Measurements from ENCODE around the gene PDP2. TPM values are rescaled to one million over a fixed set of nuclear protein-coding genes. Genes with fewer than 3 reads are reported as not detected.
A peak's percentile ranks its signal among the peaks of the same experiment; 100 is the strongest.
"Not testable (repeated sequence)": the region's sequence is repeated elsewhere in the genome, so short reads cannot be mapped to it uniquely, and the experiment has no call there.

PDP2 gene
- total and polyA plus RNA-seq, 9 donors = 1.9 to 2.7 (median 2.3) TPM

DNA sequence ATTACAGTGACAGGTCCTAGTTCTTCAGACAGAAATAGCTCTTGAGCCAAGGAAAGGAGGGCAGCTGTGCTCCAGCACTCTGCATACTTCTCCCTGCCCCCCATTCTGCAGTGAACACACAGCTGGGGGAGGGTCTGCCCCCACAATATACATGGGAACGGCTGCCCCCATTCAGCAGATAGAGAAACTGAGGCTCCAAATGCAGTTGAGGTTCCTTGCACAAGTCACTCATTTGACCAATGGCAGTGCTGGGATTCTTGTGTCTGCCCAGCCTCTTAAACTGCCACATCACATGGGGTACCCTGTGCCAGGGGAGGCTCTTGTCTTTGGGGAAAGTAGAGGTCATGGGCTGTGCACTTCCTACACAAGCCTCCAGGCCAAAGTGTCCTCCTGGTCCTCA lies 10.9 kb upstream of the PDP2 start:
- Histone ChIP-seq H3K4me3 (ENCODE audit: low read length) (no peak overlapping the region), H3K27me3 (ENCODE audit: control insufficient read depth, insufficient read depth, low read length) (peaks cover 11% of the 10 kb centered on the region), H3K4me1 (ENCODE audit: control insufficient read depth, insufficient read depth, low read length) (peaks cover 6% of the 10 kb centered on the region), H3K9me3 (replicated peaks; ENCODE audit: control insufficient read depth, low read depth, low read length) (no peaks in the 10 kb centered on the region), H3K27ac (ENCODE audit: low read length) (no peak overlapping the region), H3K36me3 (ENCODE audit: control insufficient read depth, insufficient read depth, low read length) (no peaks in the 10 kb centered on the region)
- no peak for DNase-seq
- no CpG with 5 or more reads among the region's 1 CpG for WGBS (ENCODE audit: insufficient coverage)

DNA sequence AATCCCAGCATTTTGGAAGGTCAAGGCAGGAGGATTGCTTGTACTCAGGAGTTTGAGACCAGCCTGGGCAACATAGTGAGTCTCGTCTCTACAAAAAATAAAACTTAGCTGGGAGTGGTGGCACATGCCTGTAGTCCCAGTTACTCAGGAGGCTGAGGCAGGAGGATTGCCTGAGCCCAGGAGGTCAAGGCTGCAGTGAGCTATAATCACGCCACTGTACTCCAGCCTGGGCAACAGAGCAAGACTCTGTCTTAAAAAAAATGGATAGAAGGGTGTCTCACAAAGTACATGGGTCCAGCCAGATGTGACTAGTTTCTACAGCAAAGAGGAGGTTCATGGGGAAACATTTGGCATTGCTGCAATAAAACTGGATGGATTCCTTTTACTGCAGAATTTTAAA lies 9.0 kb upstream of the PDP2 start:
- WGBS (ENCODE audit: insufficient coverage) = 91% methylated on average over 2 of the region's 2 CpGs
- H3K4me3 ChIP-seq (ENCODE audit: low read length); H3K4me1 ChIP-seq (ENCODE audit: control insufficient read depth, insufficient read depth, low read length); H3K36me3 ChIP-seq (ENCODE audit: control insufficient read depth, insufficient read depth, low read length); DNase-seq; H3K9me3 ChIP-seq (replicated peaks; ENCODE audit: control insufficient read depth, low read depth, low read length); H3K27ac ChIP-seq (ENCODE audit: low read length): not testable (repeated sequence)
- peaks cover 11% of the 10 kb centered on the region for H3K27me3 ChIP-seq (ENCODE audit: control insufficient read depth, insufficient read depth, low read length)

DNA sequence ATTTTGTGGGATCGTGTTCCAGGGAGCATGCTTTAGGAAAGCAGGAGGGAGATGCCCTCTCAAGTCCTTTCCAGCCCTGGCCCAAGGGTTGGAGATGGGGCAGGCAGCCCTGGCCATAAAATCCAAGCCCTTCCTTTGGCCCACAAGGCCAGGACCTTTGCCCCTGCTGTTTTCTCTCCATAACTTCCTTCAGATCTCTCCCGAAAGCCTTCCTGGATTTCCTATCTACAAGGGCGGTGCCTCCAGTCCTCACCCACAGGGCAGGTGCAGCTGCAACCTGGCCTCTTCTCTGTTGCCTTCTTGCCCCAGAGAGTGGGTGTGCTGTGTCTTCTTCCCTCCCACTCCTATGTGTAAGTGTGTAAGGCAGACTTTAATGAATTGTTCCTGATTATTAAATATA lies 8.5 kb upstream of the PDP2 start:
- WGBS (ENCODE audit: insufficient coverage) = no CpG with 5 or more reads among the region's 3 CpGs
- Histone ChIP-seq H3K4me1 (ENCODE audit: control insufficient read depth, insufficient read depth, low read length) (peaks cover 6% of the 10 kb centered on the region), H3K36me3 (ENCODE audit: control insufficient read depth, insufficient read depth, low read length) (no peaks in the 10 kb centered on the region), H3K27me3 (ENCODE audit: control insufficient read depth, insufficient read depth, low read length) (peaks cover 11% of the 10 kb centered on the region), H3K27ac (ENCODE audit: low read length) (no peak overlapping the region), H3K4me3 (ENCODE audit: low read length) (no peak overlapping the region), H3K9me3 (replicated peaks; ENCODE audit: control insufficient read depth, low read depth, low read length) (no peaks in the 10 kb centered on the region)
- no peak for DNase-seq

DNA sequence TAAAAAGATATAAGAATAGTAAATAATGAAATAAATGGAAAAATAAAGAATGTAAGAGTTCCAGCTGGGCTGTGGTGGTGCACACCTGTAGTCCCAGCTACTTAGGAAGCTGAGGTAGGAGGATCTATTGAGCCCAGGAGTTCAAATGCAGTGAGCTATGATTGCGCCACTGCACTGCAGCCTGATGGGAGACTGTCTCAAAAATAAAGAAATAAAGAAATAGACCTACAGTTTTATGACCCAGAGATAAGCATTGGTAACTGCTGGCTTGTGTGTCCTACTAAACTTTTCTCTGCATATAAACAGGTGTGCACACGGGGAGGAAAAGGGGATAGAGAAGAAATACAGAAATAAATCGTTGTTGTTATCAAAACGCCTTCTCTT lies 7.8 kb upstream of the PDP2 start:
- whole genome bisulfite sequencing (ENCODE audit: insufficient coverage) = 17% methylated on average over 2 of the region's 4 CpGs
- H3K4me3 ChIP-seq (ENCODE audit: low read length) = no peak overlapping the region
- H3K4me1 ChIP-seq (ENCODE audit: control insufficient read depth, insufficient read depth, low read length) = peaks cover 6% of the 10 kb centered on the region
- H3K27me3 ChIP-seq (ENCODE audit: control insufficient read depth, insufficient read depth, low read length) = peaks cover 11% of the 10 kb centered on the region
- DNase-seq = no peak
- H3K36me3 ChIP-seq (ENCODE audit: control insufficient read depth, insufficient read depth, low read length) = no peaks in the 10 kb centered on the region
- no peaks in the 10 kb centered on the region for H3K9me3 ChIP-seq (replicated peaks; ENCODE audit: control insufficient read depth, low read depth, low read length)
- no peak overlapping the region for H3K27ac ChIP-seq (ENCODE audit: low read length)

DNA sequence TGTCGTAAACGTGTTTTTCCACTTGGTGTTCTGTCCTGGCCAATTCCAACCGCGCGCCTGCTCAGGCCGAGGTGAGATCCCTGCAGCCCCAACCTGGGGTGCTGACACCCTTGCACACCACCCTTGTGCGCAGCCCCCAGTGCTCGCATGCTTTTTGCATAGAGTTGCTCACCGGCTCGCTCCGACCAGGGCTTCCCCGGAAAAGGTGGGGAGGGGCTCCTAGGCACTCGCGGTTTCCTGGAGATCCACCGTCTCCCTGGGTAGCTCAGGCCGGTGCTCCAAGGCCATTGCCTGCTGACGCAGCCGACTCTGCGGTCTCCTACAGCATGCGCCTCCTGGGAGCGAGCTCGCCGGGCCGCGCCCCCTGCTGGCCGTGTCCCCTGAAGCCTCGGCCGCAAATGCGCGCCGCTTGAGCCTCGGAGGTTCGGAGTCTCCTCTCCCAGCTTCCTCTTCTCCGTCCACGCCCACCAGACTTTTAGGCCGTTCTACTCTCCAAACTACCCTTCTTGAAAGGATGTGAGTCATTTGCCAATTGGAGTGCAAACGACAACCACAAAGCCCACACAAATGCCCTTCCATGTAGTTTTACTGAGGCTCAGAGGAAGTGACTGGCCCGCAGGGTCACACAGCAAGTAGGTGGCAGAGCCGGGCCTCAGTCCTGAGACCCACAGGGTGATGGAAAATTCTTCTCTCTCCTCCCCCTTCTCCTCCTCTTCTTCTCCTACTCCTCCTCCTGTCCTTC lies 7.2 kb upstream of the PDP2 start:
- WGBS (ENCODE audit: insufficient coverage) = 2% methylated on average over 30 of the region's 39 CpGs

DNA sequence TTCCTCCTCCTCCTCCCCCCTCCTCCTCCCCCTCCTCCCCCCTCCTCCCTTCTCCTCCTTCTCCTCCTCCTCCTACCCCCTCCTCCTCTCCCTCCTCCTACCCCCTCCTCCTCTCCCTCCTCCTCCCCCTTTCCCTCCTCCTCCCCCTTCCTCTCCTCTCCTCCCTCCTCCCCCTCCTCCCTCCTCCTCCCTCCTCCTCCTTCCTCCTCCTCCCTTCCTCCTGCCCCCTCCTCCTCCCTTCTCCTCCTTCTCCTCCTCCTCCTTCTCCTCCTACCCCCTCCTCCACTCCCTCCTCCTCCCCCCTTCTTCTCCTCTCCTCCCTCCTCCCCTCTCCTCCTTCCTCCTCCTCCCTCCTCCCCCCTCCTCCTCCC lies 6.6 kb upstream of the PDP2 start:
- no peaks in the 10 kb centered on the region for H3K9me3 ChIP-seq (replicated peaks; ENCODE audit: control insufficient read depth, low read depth, low read length)
- no peak overlapping the region for H3K27ac ChIP-seq (ENCODE audit: low read length)
- H3K27me3 ChIP-seq (ENCODE audit: control insufficient read depth, insufficient read depth, low read length) = peaks cover 17% of the 10 kb centered on the region
- no peak overlapping the region for H3K4me3 ChIP-seq (ENCODE audit: low read length)
- DNase-seq = no peak
- H3K4me1 ChIP-seq (ENCODE audit: control insufficient read depth, insufficient read depth, low read length) = peaks cover 6% of the 10 kb centered on the region
- no peaks in the 10 kb centered on the region for H3K36me3 ChIP-seq (ENCODE audit: control insufficient read depth, insufficient read depth, low read length)

More for the DNA sequence above, 7.2 kb upstream of the PDP2 start:
- Histone ChIP-seq H3K27ac (ENCODE audit: low read length) (no peak overlapping the region), H3K36me3 (ENCODE audit: control insufficient read depth, insufficient read depth, low read length) (no peaks in the 10 kb centered on the region), H3K4me3 (ENCODE audit: low read length) (peak overlapping the region; percentile 31), H3K4me1 (ENCODE audit: control insufficient read depth, insufficient read depth, low read length) (peaks cover 6% of the 10 kb centered on the region), H3K27me3 (ENCODE audit: control insufficient read depth, insufficient read depth, low read length) (peaks cover 12% of the 10 kb centered on the region), H3K9me3 (replicated peaks; ENCODE audit: control insufficient read depth, low read depth, low read length) (no peaks in the 10 kb centered on the region)
- peak; percentile 88 for DNase-seq

DNA sequence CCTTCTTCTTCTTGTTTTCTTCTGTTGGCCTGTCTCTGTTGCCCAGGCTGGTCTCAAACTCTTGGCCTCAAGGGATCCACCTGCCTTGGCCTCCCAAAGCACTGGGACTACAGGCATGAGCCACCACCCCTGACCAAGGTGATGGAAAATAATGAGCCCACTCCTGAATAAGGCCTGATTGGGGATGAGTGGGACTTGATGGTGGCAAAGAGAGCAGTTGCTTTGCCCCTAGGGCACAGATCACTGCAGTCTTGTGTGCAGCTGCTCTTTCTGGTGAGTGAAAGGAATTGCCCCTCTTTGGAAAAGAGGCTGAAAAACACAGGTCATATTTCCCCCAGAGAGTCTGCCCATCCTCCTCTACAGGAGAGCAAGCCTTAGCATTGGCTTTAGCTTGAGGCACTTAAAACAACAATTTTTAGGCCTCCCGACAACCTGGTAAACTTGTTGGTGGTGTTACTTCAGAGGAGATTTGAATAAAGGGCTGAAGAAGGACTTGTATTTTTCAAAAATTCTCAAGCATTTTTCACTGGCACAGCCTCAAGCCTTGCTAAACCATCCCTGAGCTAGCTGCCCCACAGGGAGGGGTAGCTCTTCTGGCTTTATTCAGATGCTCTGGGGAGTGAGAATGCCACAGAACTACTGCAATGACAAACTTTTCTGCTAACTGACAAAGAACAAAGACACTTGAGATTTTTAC lies 6.1 kb upstream of the PDP2 start:
- Histone ChIP-seq H3K9me3 (replicated peaks; ENCODE audit: control insufficient read depth, low read depth, low read length) (no peaks in the 10 kb centered on the region), H3K4me3 (ENCODE audit: low read length) (no peak overlapping the region), H3K27ac (ENCODE audit: low read length) (no peak overlapping the region), H3K27me3 (ENCODE audit: control insufficient read depth, insufficient read depth, low read length) (peaks cover 20% of the 10 kb centered on the region), H3K4me1 (ENCODE audit: control insufficient read depth, insufficient read depth, low read length) (peaks cover 6% of the 10 kb centered on the region), H3K36me3 (ENCODE audit: control insufficient read depth, insufficient read depth, low read length) (no peaks in the 10 kb centered on the region)
- DNase-seq = no peak
- no CpG with 5 or more reads among the region's 1 CpG for WGBS (ENCODE audit: insufficient coverage)

DNA sequence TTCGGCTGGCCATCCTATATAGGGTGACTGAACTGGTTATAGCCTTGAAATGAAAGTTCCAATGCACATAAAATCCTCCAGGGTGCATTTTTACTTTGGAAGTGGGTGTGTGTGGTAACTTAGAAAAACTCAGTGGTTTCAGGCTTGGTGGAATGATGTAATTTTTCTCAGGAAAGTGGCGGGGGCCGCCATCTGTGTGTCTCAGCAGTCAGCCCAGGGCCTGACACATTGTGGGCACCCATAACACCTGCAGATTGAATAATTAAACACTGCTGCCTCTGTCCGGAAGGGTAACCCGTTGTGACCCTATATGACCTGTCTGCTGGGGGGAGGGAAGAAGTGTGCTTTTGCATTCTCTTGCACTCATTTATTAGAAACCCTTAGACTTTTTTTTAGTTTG lies 2.2 kb upstream of the PDP2 start:
- Histone ChIP-seq H3K4me3 (ENCODE audit: low read length) (no peak overlapping the region), H3K4me1 (ENCODE audit: control insufficient read depth, insufficient read depth, low read length) (peaks cover 15% of the 10 kb centered on the region), H3K36me3 (ENCODE audit: control insufficient read depth, insufficient read depth, low read length) (no peaks in the 10 kb centered on the region), H3K27ac (ENCODE audit: low read length) (no peak overlapping the region), H3K9me3 (replicated peaks; ENCODE audit: control insufficient read depth, low read depth, low read length) (no peaks in the 10 kb centered on the region), H3K27me3 (ENCODE audit: control insufficient read depth, insufficient read depth, low read length) (peaks cover 21% of the 10 kb centered on the region)
- WGBS (ENCODE audit: insufficient coverage) = 33% methylated on average over 1 of the region's 5 CpGs
- DNase-seq = no peak

DNA sequence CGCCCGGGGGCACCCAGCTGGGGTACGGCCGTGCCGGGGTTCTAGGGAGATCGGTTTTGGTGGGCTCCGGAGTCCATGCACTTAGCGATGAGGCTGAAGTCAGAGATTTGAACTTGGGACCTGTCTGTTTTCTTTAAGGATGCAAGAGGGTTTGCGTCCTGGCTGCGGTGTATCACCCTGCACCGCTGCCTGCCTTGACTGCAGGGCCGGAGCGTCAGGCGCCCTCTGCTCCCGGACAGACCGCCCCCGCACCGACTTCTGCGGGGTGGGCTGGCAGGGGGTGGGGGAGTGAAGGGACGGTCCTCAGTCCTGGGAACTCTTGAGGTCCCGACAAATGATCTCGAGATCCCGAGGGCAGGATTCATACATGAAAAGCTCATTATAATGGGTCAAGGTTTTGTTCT lies 701 bp downstream of the PDP2 start:
- WGBS (ENCODE audit: insufficient coverage) = 5% methylated on average over 18 of the region's 23 CpGs
- Histone ChIP-seq H3K27ac (ENCODE audit: low read length) (no peak overlapping the region), H3K36me3 (ENCODE audit: control insufficient read depth, insufficient read depth, low read length) (peaks cover 16% of the 10 kb centered on the region), H3K4me1 (ENCODE audit: control insufficient read depth, insufficient read depth, low read length) (peaks cover 13% of the 10 kb centered on the region), H3K27me3 (ENCODE audit: control insufficient read depth, insufficient read depth, low read length) (peaks cover 21% of the 10 kb centered on the region), H3K9me3 (replicated peaks; ENCODE audit: control insufficient read depth, low read depth, low read length) (no peaks in the 10 kb centered on the region), H3K4me3 (ENCODE audit: low read length) (peak overlapping the region; percentile 93)
- DNase-seq = no peak

DNA sequence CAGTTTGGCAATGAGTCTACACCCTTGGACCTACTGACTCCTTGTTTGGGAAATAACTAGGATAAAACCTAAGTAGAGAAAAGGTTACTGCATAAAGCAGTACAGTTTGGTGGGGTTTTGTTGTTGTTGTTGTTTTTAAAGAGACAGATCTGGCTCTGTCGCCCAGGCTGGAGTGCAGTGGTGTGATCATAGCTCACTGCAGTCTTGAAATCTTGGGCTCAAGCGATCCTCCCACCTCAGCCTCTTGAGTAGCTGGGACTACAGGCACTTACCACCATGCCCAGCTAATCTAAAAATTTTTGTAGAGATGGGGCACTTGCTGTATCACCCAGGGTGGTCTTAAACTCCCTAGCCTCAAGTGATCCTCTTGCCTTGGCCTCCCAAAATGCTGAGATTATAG lies 1.2 kb downstream of the PDP2 start:
- Histone ChIP-seq H3K4me3 (ENCODE audit: low read length) (no peak overlapping the region), H3K27ac (ENCODE audit: low read length) (no peak overlapping the region), H3K4me1 (ENCODE audit: control insufficient read depth, insufficient read depth, low read length) (peaks cover 13% of the 10 kb centered on the region), H3K27me3 (ENCODE audit: control insufficient read depth, insufficient read depth, low read length) (peaks cover 21% of the 10 kb centered on the region), H3K9me3 (replicated peaks; ENCODE audit: control insufficient read depth, low read depth, low read length) (no peaks in the 10 kb centered on the region), H3K36me3 (ENCODE audit: control insufficient read depth, insufficient read depth, low read length) (peaks cover 16% of the 10 kb centered on the region)
- DNase-seq = no peak
- no CpG with 5 or more reads among the region's 2 CpGs for WGBS (ENCODE audit: insufficient coverage)

Data from muscle of leg (tissue), 11 donors.